Spleen (tissue), 7 donors: ENCODE measurements around the gene HMX2.

ENCODE experiments used
- CTCF ChIP-seq, 11 experiments: fragments of 200-600 bp in 7 of 11; fragments of 450-650 bp in 4 of 11; sonication (generic) in 4 of 11; IDR thresholded peaks in 8 of 11; conservative IDR thresholded peaks in 3 of 11; 1 replicate in 7 of 11; 2 replicates in 4 of 11; pipeline versions ENCODE4 v1.4.0 to v1.8.0; 2016 to 2021; ENCODE audit warnings: antibody characterized with exemption in 11 of 11, inconsistent platforms in 4 of 11, mild to moderate bottlenecking in 1 of 11
- POLR2A ChIP-seq, 3 donors: fragments of 450-650 bp; IDR thresholded peaks; one replicate each; pipeline ENCODE4 v1.5.1; 2017; ENCODE audit warnings: antibody characterized with exemption in 3 of 3, mild to moderate bottlenecking in 1 of 3
- POLR2AphosphoS5 ChIP-seq, 3 donors: sonication (generic); formaldehyde crosslinking; IDR thresholded peaks; one replicate each; pipeline ENCODE4 v1.5.1; 2017; ENCODE audit warnings: antibody characterized with exemption in 3 of 3
- donor health status: DM: no; HTN: no; CAD: no; lungs with moderate emphysema.
- donor health status: DM: no; HTN: no; CAD: no.
- donor health status: DM: no; HTN: no; CAD: no.

- no peak for TF ChIP-seq POLR2A (IDR thresholded peaks at IDR 0.05)
- TF ChIP-seq CTCF (IDR thresholded peaks at IDR 0.05 in 8 of 11, conservative IDR thresholded peaks at IDR 0.05 in 3 of 11): no peak
- TF ChIP-seq POLR2AphosphoS5 (IDR thresholded peaks at IDR 0.05): no peak
These were observed 7.6 kb upstream of the HMX2 start for GRCh38 chr10:123140164-123140982.
